Fibroblast of pulmonary artery (primary cell): ENCODE results near the gene ADAMTS7.
"Not testable (repeated sequence)": the region's sequence is repeated elsewhere in the genome, so short reads cannot be mapped to it uniquely, and the experiment has no call there.

ENCODE experiments used
- DNase-seq: peaks from one replicate; pipeline ENCODE4 v3.0.0-alpha.2; 2010; ENCODE audit warnings: low read depth
- H3K4me3 ChIP-seq: replicated peaks from 2 replicates; pipeline ENCODE4 v1.5.1; 2011; ENCODE audit warnings: low read depth, mild to moderate bottlenecking, control low read depth, low read length, moderate library complexity
- TF ChIP-seq, protein P1 (sequence below): IDR thresholded peaks from 2 replicates; pipeline ENCODE4 v1.5.1; 2011; ENCODE audit warnings: mild to moderate bottlenecking, control low read depth, low read length, inconsistent platforms; ENCODE audit errors: missing control alignments

ADAMTS7 gene

DNA sequence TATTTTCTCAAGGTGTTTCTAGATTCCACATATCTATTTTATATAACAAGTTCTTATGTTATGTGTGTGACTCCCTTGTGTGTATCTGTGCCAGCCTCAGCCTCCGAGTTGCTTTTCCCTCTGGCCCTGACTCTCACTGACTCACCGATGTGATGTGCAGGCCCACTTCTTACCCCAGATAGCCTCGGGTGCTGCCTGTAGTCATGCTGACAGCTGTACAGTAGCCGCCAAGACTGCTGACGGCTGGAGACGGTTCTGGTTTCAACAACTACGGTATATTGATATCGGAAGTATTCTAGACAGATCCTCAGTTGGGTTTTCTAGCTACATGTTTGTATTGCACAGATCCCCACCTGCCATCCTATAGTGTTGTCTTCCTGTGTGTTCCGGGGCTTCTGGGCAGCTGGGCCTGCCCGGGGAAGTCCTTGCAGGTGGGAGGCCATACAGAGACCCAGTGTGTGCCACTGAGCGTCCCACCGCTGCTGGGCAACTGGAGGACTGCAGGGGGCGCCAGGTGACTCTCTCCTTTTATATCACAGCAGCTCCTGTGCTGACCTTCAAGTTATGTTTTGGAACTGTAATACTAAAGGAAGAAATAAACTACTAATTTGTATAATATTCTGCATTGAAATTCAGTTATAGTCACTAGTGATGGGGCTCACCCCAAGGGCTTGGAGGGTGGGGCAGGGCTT is 55.2 kb downstream of the ADAMTS7 start:
- not testable (repeated sequence) for H3K4me3 ChIP-seq
- TF ChIP-seq, protein P1, sequence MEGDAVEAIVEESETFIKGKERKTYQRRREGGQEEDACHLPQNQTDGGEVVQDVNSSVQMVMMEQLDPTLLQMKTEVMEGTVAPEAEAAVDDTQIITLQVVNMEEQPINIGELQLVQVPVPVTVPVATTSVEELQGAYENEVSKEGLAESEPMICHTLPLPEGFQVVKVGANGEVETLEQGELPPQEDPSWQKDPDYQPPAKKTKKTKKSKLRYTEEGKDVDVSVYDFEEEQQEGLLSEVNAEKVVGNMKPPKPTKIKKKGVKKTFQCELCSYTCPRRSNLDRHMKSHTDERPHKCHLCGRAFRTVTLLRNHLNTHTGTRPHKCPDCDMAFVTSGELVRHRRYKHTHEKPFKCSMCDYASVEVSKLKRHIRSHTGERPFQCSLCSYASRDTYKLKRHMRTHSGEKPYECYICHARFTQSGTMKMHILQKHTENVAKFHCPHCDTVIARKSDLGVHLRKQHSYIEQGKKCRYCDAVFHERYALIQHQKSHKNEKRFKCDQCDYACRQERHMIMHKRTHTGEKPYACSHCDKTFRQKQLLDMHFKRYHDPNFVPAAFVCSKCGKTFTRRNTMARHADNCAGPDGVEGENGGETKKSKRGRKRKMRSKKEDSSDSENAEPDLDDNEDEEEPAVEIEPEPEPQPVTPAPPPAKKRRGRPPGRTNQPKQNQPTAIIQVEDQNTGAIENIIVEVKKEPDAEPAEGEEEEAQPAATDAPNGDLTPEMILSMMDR: peak; percentile 39
- DNase-seq: peak; percentile 69

GRCh38 chr15:78754637-78755280 is 56.5 kb downstream of the ADAMTS7 start:
- not testable (repeated sequence) for DNase-seq, H3K4me3 ChIP-seq

DNA sequence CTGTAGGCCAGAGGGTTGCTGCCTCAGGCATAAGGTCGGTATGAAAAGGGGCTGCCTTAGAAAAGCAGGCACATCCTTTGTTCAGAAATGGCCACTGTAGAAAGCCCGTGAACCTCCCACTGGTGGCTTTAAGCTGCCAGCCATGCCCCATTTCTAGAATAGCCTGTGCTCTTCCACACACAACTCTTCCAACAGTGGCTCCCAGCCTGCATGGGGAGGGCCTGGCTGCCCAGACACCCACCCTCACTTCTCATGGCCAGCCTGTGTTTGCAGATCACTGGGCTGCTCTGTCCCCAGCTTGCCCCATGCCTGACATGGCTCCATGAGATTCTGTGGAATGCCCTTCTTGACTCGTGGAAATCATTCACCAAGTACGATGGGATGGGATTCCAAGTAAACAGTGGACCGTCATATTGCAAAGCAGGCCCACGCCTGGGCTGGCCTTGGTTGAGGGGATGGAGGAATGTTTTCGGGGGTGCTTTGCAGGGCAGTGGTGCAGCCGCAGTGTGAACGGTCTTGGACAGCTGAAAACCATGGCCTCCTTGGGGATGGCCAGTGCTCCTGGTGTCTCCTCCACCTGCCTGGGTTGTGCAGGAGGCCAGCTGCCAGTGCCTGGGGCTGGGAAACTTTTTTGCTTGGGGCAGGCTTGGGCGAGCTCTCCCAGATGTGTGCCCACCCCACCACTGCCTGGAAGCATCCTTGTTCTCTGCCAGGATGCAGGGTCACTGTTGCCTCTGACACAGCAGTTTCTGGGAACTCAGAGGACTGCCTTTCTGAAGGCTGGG is 57.3 kb downstream of the ADAMTS7 start:
- not testable (repeated sequence) for H3K4me3 ChIP-seq, DNase-seq

DNA sequence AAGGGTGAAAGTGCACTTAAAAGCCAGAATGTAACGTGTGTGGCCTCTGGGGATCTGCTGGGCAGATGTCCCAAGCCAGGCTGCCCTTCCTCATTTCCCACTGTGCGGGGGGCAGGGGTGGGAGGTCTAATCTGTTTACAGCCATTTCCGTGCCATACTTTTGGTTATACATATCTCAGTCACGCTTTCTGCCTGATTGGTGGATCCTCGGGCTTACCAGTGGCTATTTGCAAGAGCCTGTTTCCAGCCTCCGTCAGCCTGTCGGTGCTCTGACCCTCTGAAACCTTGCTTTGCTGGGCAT is 58.0 kb downstream of the ADAMTS7 start:
- not testable (repeated sequence) for DNase-seq, H3K4me3 ChIP-seq

GRCh38 chr15:78752492-78753358 is 58.5 kb downstream of the ADAMTS7 start:
- no peak for DNase-seq
- TF ChIP-seq, protein P1: no peak
- H3K4me3 ChIP-seq: no peak overlapping the region

- no peak for DNase-seq
- TF ChIP-seq, protein P1: no peak
- H3K4me3 ChIP-seq: no peak overlapping the region
Observed at GRCh38 chr15:78751602-78751979, 59.7 kb downstream of the ADAMTS7 start.

- H3K4me3 ChIP-seq: peak overlapping the region; percentile 12
- DNase-seq: peak; percentile 91
- TF ChIP-seq, protein P1: peak; percentile 63
Observed at GRCh38 chr15:78750974-78751601, 60.2 kb downstream of the ADAMTS7 start.

- H3K4me3 ChIP-seq: peak overlapping the region; percentile 12
- TF ChIP-seq, protein P1: no peak
- no peak for DNase-seq
Observed at GRCh38 chr15:78750566-78750965, 60.7 kb downstream of the ADAMTS7 start.
